IMR-90 (cell line): ENCODE results near the gene SLC8A3. TPM values are rescaled to one million over a fixed set of nuclear protein-coding genes. Genes with fewer than 3 reads are reported as not detected.

Experiments
- ATAC-seq: fragments of 200-7000 bp; cut with Tn5 transposase; 2 replicates; pipeline ENCODE4 v1.9.1; 2020; ENCODE audit warnings: low read depth, mild to moderate bottlenecking, moderate library complexity
- BruUV-seq: library from RNA; stranded (reverse); fragments of 400-500 nt; replicated peaks from 2 replicates; lab custom pipeline; 2021; lab: Mats Ljungman, UMichigan
- CTCF ChIA-PET: fragments of 300-600 bp; formaldehyde crosslinking; extraction: SDS; loops from one replicate; lab custom pipeline; 2021; ENCODE audit warnings: antibody characterized with exemption; lab: Yijun Ruan, JAX
- POLR2A ChIA-PET: fragments of 300-600 bp; sonication (Branson Sonifier 250); formaldehyde crosslinking; loops from one replicate; lab custom pipeline; 2022; ENCODE audit warnings: antibody characterized with exemption; ENCODE audit not compliant: unreplicated experiment; lab: Charles Lee
- DNase-seq: peaks from one replicate; pipeline ENCODE4 v3.0.0; 2013
- H2AFZ ChIP-seq: replicated peaks from 2 replicates; pipeline ENCODE3; 2013; ENCODE audit warnings: low read length, mild to moderate bottlenecking; ENCODE audit not compliant: poor library complexity
- H2AK5ac ChIP-seq: 2 replicates; pipeline ENCODE4 v1.6.1; 2013; ENCODE audit warnings: low read depth, low read length, inconsistent platforms
- H2AK9ac ChIP-seq: replicated peaks from 2 replicates; pipeline ENCODE3; 2013; ENCODE audit warnings: mild to moderate bottlenecking, low read depth, low read length, moderate library complexity; ENCODE audit not compliant: poor library complexity
- H2BK120ac ChIP-seq: 2 replicates; pipeline ENCODE4 v1.6.1; 2013; ENCODE audit warnings: low read depth, low read length, inconsistent platforms
- H2BK15ac ChIP-seq: 3 replicates; pipeline ENCODE4 v1.6.1; 2013; ENCODE audit warnings: low read depth, low read length, inconsistent platforms
- H2BK20ac ChIP-seq: 2 replicates; pipeline ENCODE4 v1.6.1; 2013; ENCODE audit warnings: low read depth, mild to moderate bottlenecking, inconsistent platforms, low read length, moderate library complexity
- H2BK5ac ChIP-seq: 2 replicates; pipeline ENCODE4 v1.6.1; 2013; ENCODE audit warnings: mild to moderate bottlenecking, low read depth, low read length, inconsistent platforms; ENCODE audit not compliant: poor library complexity, severe bottlenecking
- H3K14ac ChIP-seq: replicated peaks from 2 replicates; pipeline ENCODE4 v1.6.1; 2013; ENCODE audit warnings: low read depth, low read length, inconsistent platforms
- H3K18ac ChIP-seq: 2 replicates; pipeline ENCODE4 v1.6.1; 2013; ENCODE audit warnings: low read depth, low read length, control low read depth
- H3K23ac ChIP-seq: 2 replicates; pipeline ENCODE4 v1.6.1; 2013; ENCODE audit warnings: low read depth, low read length, inconsistent platforms
- H3K27ac ChIP-seq: 2 replicates; pipeline ENCODE4 v1.5.1; 2013; ENCODE audit warnings: mild to moderate bottlenecking, control low read depth, low read length; ENCODE audit not compliant: insufficient read depth
- H3K27me3 ChIP-seq: 2 replicates; pipeline ENCODE4 v1.6.1; 2013; ENCODE audit warnings: low read length; ENCODE audit not compliant: control insufficient read depth, insufficient read depth
- H3K36me3 ChIP-seq: 2 replicates; pipeline ENCODE4 v1.6.1; 2013; ENCODE audit warnings: low read length, mixed read lengths; ENCODE audit not compliant: control insufficient read depth, insufficient read depth
- H3K4ac ChIP-seq: 2 replicates; pipeline ENCODE4 v1.6.1; 2013; ENCODE audit warnings: low read depth, low read length, inconsistent platforms
- H3K4me1 ChIP-seq: 2 replicates; pipeline ENCODE4 v1.6.1; 2013; ENCODE audit warnings: low read length, mixed read lengths; ENCODE audit not compliant: control insufficient read depth, insufficient read depth
- H3K4me2 ChIP-seq: 2 replicates; pipeline ENCODE4 v1.6.1; 2013; ENCODE audit warnings: low read depth, mild to moderate bottlenecking, control low read depth, low read length, moderate library complexity
- H3K4me3 ChIP-seq: 2 replicates; pipeline ENCODE4 v1.5.1; 2013; ENCODE audit warnings: low read depth, mild to moderate bottlenecking, control low read depth, low read length, moderate library complexity; ENCODE audit not compliant: insufficient read depth
- H3K56ac ChIP-seq: 2 replicates; pipeline ENCODE4 v1.6.1; 2013; ENCODE audit warnings: low read length, inconsistent platforms; ENCODE audit not compliant: insufficient read depth; ENCODE audit errors: extremely low read depth
- H3K79me1 ChIP-seq, 2 experiments: 2 replicates each; pipeline ENCODE4 v1.6.1; 2013; ENCODE audit warnings: low read length in 2 of 2, inconsistent platforms in 1 of 2, low read depth in 1 of 2
- H3K9ac ChIP-seq: 2 replicates; pipeline ENCODE4 v1.6.1; 2013; ENCODE audit warnings: low read depth, low read length, control low read depth
- H3K9me1 ChIP-seq: 2 replicates; pipeline ENCODE4 v1.6.1; 2013; ENCODE audit warnings: low read length, inconsistent platforms; ENCODE audit not compliant: insufficient read depth
- H3K9me3 ChIP-seq: 2 replicates; pipeline ENCODE4 v1.6.1; 2013; ENCODE audit warnings: low read length; ENCODE audit not compliant: control insufficient read depth, insufficient read depth
- H4K20me1 ChIP-seq: 2 replicates; pipeline ENCODE4 v1.6.1; 2013; ENCODE audit warnings: low read length, inconsistent platforms; ENCODE audit not compliant: insufficient read depth
- H4K5ac ChIP-seq: 2 replicates; pipeline ENCODE4 v1.6.1; 2013; ENCODE audit warnings: mild to moderate bottlenecking, low read depth, low read length, control low read depth
- H4K8ac ChIP-seq, 2 experiments: 2 replicates each; pipeline ENCODE4 v1.6.1; 2013; ENCODE audit warnings: low read depth in 2 of 2, low read length in 2 of 2, control low read depth in 1 of 2, inconsistent platforms in 1 of 2
- H4K91ac ChIP-seq: 2 replicates; pipeline ENCODE4 v1.6.1; 2013; ENCODE audit warnings: low read depth, low read length, inconsistent platforms; ENCODE audit not compliant: insufficient read depth
- FOS ChIP-seq: fragments of 150-350 bp; IDR thresholded peaks from 2 replicates; pipeline ENCODE4 v1.6.1; 2016; ENCODE audit warnings: low read depth, low read length
- MAFK ChIP-seq: IDR thresholded peaks from 2 replicates; pipeline ENCODE4 v1.6.1; 2012; ENCODE audit warnings: low read depth, low read length, improper control_type of control experiment
- MAZ ChIP-seq: IDR thresholded peaks from 2 replicates; pipeline ENCODE4 v1.6.1; 2012; ENCODE audit warnings: low read depth, mild to moderate bottlenecking, low read length, improper control_type of control experiment, moderate library complexity, borderline replicate concordance
- MXI1 ChIP-seq: IDR thresholded peaks from 2 replicates; pipeline ENCODE4 v1.6.1; 2012; ENCODE audit warnings: low read depth, mild to moderate bottlenecking, low read length, moderate library complexity, borderline replicate concordance
- NFE2L2 ChIP-seq: fragments of 150-350 bp; IDR thresholded peaks from 2 replicates; pipeline ENCODE4 v1.6.1; 2016; ENCODE audit warnings: low read depth, mild to moderate bottlenecking, low read length
- POLR2A ChIP-seq: IDR thresholded peaks from 2 replicates; pipeline ENCODE4 v1.6.1; 2012; ENCODE audit warnings: mild to moderate bottlenecking, low read depth, low read length
- RAD21 ChIP-seq: IDR thresholded peaks from 2 replicates; pipeline ENCODE4 v1.6.1; 2012; ENCODE audit warnings: low read length, improper control_type of control experiment
- RCOR1 ChIP-seq: IDR thresholded peaks from 2 replicates; pipeline ENCODE4 v1.6.1; 2012; ENCODE audit warnings: mild to moderate bottlenecking, low read length, improper control_type of control experiment; ENCODE audit not compliant: insufficient replicate concordance
- WGBS, 2 experiments: methylation state at CpG; one replicate each; pipeline versions ENCODE4 v1.1.5 to v1.1.7; 2013; ENCODE audit warnings: missing lambda C conversion rate in 2 of 2; ENCODE audit not compliant: insufficient read length in 1 of 2; ENCODE audit errors: extremely low coverage in 2 of 2; 5-methylcytosine and 5-hydroxymethylcytosine counted together
- dilution Hi-C: fragments of 300-500 bp; cut with HindIII; formaldehyde crosslinking; loops from one replicate; pipeline ENCODE4 v1.14.3; 2018; ENCODE audit warnings: low sequenced_read_pairs; ENCODE audit not compliant: unreplicated experiment
- in situ Hi-C: fragments of 300-500 bp; cut with MboI; formaldehyde crosslinking; loops from 3 replicates; pipeline ENCODE4 v1.14.3; 2019; ENCODE audit warnings: low sequenced_read_pairs, inconsistent platforms, mixed read lengths
- intact Hi-C: fragments of 100-400 bp; cut with micrococcal nuclease; formaldehyde crosslinking; loops from 2 replicates; pipeline ENCODE4 v1.10.0; 2022
- polyA plus RNA-seq, 3 experiments: library from polyadenylated mRNA; depleted of rRNA; stranded (reverse); fragments of >200 nt; gene quantifications; 2 replicates each; pipeline ENCODE4 v1.2.3, GENCODE V29; 2012; ENCODE audit warnings: low replicate concordance in 1 of 3
- total RNA-seq: library from RNA; depleted of rRNA; stranded (reverse); fragments of >200 nt; gene quantifications from 2 replicates; pipeline ENCODE4 v1.2.3, GENCODE V29; 2012
- TF ChIP-seq, protein P1 (sequence below): fragments of 150-350 bp; IDR thresholded peaks from 2 replicates; pipeline ENCODE4 v1.6.1; 2017; ENCODE audit warnings: mild to moderate bottlenecking, antibody characterized with exemption, low read length, low read depth
- TF ChIP-seq, protein P2 (sequence below): fragments of 150-350 bp; IDR thresholded peaks from 2 replicates; pipeline ENCODE4 v1.6.1; 2016; ENCODE audit warnings: low read depth, mild to moderate bottlenecking, low read length, moderate library complexity, borderline replicate concordance
- TF ChIP-seq, protein P3 (sequence below): conservative IDR thresholded peaks from 2 replicates; pipeline ENCODE4 v1.5.1; 2012; ENCODE audit warnings: mild to moderate bottlenecking, low read depth, low read length, improper control_type of control experiment

SLC8A3 gene
- total and polyA plus RNA-seq, 2 of the 4 experiments (the other 2 are of a cell fraction): under 0.01 TPM; not detected in 1

DNA sequence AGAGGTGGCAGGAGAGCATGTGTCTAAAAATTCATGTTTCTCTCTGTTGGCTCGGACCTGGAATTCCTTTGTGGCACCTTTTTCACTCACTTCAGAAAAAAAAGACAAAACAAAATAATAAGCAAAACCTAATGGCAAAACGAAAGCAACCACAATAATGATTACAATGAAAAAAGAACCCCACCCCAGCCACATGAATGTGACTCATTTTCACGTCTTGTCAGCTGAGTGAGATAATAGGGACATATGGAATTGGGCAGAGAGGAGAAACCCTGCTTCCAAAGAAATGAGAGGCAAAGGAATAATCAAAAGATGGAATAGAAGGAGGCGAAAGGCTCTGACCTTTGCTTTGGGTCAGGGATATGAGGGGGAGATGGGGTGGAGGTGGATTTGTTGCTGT is 143.4 kb downstream of the SLC8A3 start:
- Histone ChIP-seq H3K4ac (no peak overlapping the region), H4K8ac (no peak overlapping the region), H3K4me3 (no peak overlapping the region), H3K27me3 (peaks cover 3% of the 10 kb centered on the region), H2AK9ac (no peak overlapping the region), H2AK5ac (no peak overlapping the region), H3K56ac (no peak overlapping the region), H3K14ac (no peak overlapping the region), H2BK15ac (no peak overlapping the region), H4K91ac (no peak overlapping the region), H3K4me2 (no peak overlapping the region), H3K18ac (no peak overlapping the region), H3K23ac (no peak overlapping the region), H3K27ac (no peak overlapping the region), H3K9ac (no peak overlapping the region), H4K20me1 (no peaks in the 10 kb centered on the region), H2BK20ac (no peak overlapping the region), H3K9me1 (no peaks in the 10 kb centered on the region), H2BK120ac (no peak overlapping the region), H4K5ac (no peak overlapping the region), H2BK5ac (no peak overlapping the region), H3K4me1 (no peaks in the 10 kb centered on the region), H3K79me1 (no peaks in the 10 kb centered on the region), H2AFZ (no peak overlapping the region), H3K36me3 (no peaks in the 10 kb centered on the region), H3K9me3 (no peaks in the 10 kb centered on the region)
- CTCF ChIA-PET: interaction anchor here (0.9 kb wide), 1 partner anchor 224 kb away, joined by 4 read pairs; no protein-coding TSS in a partner anchor
- intact Hi-C loops: loop anchor here (5.0 kb wide), 1 partner anchor 522 kb away; no protein-coding TSS in a partner anchor
- TF ChIP-seq MXI1 (no peak), POLR2A (no peak), NFE2L2 (no peak), FOS (no peak), MAZ (no peak), RCOR1 (no peak), MAFK (no peak), RAD21 (no peak)
- TF ChIP-seq, protein P1, sequence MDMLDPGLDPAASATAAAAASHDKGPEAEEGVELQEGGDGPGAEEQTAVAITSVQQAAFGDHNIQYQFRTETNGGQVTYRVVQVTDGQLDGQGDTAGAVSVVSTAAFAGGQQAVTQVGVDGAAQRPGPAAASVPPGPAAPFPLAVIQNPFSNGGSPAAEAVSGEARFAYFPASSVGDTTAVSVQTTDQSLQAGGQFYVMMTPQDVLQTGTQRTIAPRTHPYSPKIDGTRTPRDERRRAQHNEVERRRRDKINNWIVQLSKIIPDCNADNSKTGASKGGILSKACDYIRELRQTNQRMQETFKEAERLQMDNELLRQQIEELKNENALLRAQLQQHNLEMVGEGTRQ: no peak
- TF ChIP-seq, protein P2, sequence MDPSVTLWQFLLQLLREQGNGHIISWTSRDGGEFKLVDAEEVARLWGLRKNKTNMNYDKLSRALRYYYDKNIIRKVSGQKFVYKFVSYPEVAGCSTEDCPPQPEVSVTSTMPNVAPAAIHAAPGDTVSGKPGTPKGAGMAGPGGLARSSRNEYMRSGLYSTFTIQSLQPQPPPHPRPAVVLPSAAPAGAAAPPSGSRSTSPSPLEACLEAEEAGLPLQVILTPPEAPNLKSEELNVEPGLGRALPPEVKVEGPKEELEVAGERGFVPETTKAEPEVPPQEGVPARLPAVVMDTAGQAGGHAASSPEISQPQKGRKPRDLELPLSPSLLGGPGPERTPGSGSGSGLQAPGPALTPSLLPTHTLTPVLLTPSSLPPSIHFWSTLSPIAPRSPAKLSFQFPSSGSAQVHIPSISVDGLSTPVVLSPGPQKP: no peak
- TF ChIP-seq, protein P3, sequence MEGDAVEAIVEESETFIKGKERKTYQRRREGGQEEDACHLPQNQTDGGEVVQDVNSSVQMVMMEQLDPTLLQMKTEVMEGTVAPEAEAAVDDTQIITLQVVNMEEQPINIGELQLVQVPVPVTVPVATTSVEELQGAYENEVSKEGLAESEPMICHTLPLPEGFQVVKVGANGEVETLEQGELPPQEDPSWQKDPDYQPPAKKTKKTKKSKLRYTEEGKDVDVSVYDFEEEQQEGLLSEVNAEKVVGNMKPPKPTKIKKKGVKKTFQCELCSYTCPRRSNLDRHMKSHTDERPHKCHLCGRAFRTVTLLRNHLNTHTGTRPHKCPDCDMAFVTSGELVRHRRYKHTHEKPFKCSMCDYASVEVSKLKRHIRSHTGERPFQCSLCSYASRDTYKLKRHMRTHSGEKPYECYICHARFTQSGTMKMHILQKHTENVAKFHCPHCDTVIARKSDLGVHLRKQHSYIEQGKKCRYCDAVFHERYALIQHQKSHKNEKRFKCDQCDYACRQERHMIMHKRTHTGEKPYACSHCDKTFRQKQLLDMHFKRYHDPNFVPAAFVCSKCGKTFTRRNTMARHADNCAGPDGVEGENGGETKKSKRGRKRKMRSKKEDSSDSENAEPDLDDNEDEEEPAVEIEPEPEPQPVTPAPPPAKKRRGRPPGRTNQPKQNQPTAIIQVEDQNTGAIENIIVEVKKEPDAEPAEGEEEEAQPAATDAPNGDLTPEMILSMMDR: no peak
- in situ Hi-C loops: no loop called here
- no TSS peak for BruUV-seq
- ATAC-seq: no peak
- POLR2A ChIA-PET: no interaction called here
- no peak for DNase-seq
- dilution Hi-C loops: no loop called here
- WGBS, 2 experiments: no CpG with 5 or more reads among the region's 4 CpGs
